ENCODE data around the gene PHACTR3.

Gene PHACTR3

GRCh38 chr20:59765599-59766177, 161.3 kb downstream of the PHACTR3 start:
- no peak for DNase-seq (ENCODE audit: low spot score)
- in situ Hi-C loops (cut with MboI; ENCODE audit: low pct_unique_long_range_greater_than_20kb, low sequenced_read_pairs, unreplicated experiment), result no loop called here
- no peak for TF ChIP-seq CTCF (IDR thresholded peaks at IDR 0.05; ENCODE audit: extremely low read depth, insufficient read depth, missing control alignments)

- DNase-seq (ENCODE audit: low spot score), result no peak
- TF ChIP-seq CTCF (IDR thresholded peaks at IDR 0.05; ENCODE audit: extremely low read depth, insufficient read depth, missing control alignments), result no peak
- in situ Hi-C loops (cut with MboI; ENCODE audit: low pct_unique_long_range_greater_than_20kb, low sequenced_read_pairs, unreplicated experiment), result no loop called here
These were observed 163.3 kb downstream of the PHACTR3 start for GRCh38 chr20:59767656-59768055.

GRCh38 chr20:59770270-59770669, 165.9 kb downstream of the PHACTR3 start:
- DNase-seq (ENCODE audit: low spot score), result no peak
- in situ Hi-C loops (cut with MboI; ENCODE audit: low pct_unique_long_range_greater_than_20kb, low sequenced_read_pairs, unreplicated experiment), result no loop called here
- TF ChIP-seq CTCF (IDR thresholded peaks at IDR 0.05; ENCODE audit: extremely low read depth, insufficient read depth, missing control alignments), result peak; percentile 44

- in situ Hi-C loops (cut with MboI; ENCODE audit: low pct_unique_long_range_greater_than_20kb, low sequenced_read_pairs, unreplicated experiment), result no loop called here
- no peak for DNase-seq (ENCODE audit: low spot score)
- TF ChIP-seq CTCF (IDR thresholded peaks at IDR 0.05; ENCODE audit: extremely low read depth, insufficient read depth, missing control alignments), result no peak
These were observed 166.5 kb downstream of the PHACTR3 start for GRCh38 chr20:59770851-59771250.

GRCh38 chr20:59771506-59772372, 167.4 kb downstream of the PHACTR3 start:
- in situ Hi-C loops (cut with MboI; ENCODE audit: low pct_unique_long_range_greater_than_20kb, low sequenced_read_pairs, unreplicated experiment), result no loop called here
- DNase-seq (ENCODE audit: low spot score), result no peak
- TF ChIP-seq CTCF (IDR thresholded peaks at IDR 0.05; ENCODE audit: extremely low read depth, insufficient read depth, missing control alignments), result no peak

- in situ Hi-C loops (cut with MboI; ENCODE audit: low pct_unique_long_range_greater_than_20kb, low sequenced_read_pairs, unreplicated experiment), result no loop called here
- no peak for DNase-seq (ENCODE audit: low spot score)
- TF ChIP-seq CTCF (IDR thresholded peaks at IDR 0.05; ENCODE audit: extremely low read depth, insufficient read depth, missing control alignments), result no peak
These were observed 168.0 kb downstream of the PHACTR3 start for GRCh38 chr20:59772373-59772705.

Measured in GM13977 (cell line).